NCI-H748 treated with DMSO at 0.1 percent for 48 hours (cell line): Measurements from ENCODE around the gene MAP6D1.
"Not testable (repeated sequence)": the region's sequence is repeated elsewhere in the genome, so short reads cannot be mapped to it uniquely, and the experiment has no call there.

Experiments
- DNase-seq: peaks from one replicate; lab custom pipeline; 2025; lab: John Stamatoyannopoulos, UW

MAP6D1 gene

GRCh38 chr3:183799461-183799860 is 25.9 kb downstream of the MAP6D1 start:
- DNase-seq = no peak

DNA sequence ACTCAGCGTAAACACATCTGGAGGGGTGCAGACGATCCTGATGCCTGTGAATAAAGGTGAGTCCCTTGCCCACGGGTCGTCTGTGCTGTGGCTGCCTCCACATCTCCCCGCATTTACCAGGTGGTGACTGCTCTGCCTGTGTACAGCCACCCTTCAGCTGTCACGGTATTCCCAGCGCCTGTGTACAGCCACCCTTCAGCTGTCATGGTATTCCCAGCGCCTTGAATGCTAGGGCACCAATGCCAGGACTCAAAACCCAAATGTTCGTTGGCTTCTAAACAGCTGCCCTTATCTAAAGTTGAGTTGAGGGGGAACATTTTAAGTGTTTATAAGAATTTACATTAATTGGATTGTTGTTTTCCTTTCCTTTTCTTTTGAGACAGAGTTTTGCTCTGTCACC is 27.4 kb downstream of the MAP6D1 start:
- DNase-seq = no peak

DNA sequence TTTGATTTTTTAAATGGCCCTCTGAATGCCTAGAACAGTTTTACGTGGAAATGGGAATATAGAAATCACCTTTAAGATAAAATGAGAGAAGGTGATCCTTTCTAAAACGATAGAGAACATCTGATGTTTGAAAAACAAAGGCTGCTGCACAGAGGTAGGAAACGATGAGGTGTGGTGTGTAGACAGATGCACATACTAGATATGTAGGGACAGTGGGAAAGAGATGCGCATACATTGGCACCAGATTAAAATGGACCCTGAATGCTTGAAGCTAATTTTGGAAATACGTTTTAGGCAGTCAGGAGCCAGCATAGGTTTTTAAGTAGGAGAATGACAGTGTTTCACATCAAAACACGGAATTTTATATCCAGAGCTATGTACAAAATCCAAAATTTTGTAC is 29.0 kb downstream of the MAP6D1 start:
- DNase-seq = no peak

DNA sequence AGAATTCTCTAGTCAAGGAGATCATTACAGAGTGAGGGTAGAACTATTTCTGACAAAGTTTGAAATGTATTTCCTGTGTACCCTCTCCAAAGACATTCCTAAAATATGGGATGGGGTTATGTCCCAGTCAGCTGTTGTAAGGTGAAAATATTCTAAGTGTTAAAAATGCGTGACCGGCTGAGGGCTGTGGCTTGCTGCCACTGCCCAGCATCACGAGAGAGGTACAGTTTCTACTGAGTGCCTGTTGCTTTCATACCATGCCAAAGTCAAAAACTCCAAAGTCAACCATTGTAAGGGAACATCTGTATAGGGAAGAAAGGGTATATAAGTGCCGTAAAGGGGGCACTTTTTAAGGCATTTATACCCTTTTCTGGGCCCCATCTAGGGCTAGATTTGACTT is 30.9 kb downstream of the MAP6D1 start:
- no peak for DNase-seq

DNA sequence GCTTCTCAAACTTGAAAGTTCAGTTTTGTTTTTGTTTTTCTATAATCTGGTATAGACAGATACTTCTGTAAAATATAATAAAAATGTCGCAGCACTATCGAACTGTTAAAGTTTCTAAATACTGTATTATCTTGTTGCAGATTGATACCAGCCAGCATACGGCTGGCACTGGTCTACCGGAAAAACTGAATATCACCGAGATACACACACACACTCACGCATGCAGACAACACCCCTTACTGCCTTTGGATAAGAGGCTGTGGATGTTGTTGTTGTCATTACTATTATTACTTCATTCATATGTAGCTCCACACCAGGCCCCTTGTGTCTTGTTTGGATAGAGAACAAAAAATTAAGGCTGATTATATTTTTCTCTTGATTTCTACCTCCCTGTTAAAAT is 32.4 kb downstream of the MAP6D1 start:
- no peak for DNase-seq

DNA sequence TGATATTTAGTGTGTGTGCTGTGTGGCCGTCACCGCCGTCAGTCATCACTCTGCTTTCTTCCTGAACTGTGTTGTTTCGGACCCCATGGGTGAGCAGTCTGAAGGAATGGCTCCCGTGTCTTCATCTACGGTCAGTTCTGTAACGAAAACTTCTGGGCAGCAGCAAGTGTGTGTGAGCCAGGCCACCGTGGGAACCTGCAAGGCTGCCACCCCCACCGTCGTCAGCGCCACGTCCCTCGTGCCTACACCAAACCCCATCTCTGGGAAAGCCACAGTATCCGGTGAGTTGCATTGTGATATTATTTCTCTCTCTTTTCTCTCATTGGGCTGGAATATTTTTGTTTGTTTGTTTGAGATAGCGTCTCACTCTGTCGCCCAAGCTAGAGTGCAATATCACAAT is 34.7 kb downstream of the MAP6D1 start:
- DNase-seq = no peak

GRCh38 chr3:183789826-183790225 is 35.6 kb downstream of the MAP6D1 start:
- DNase-seq = no peak

- DNase-seq = not testable (repeated sequence)
These were observed 40.9 kb downstream of the MAP6D1 start for GRCh38 chr3:183784503-183784902.

DNA sequence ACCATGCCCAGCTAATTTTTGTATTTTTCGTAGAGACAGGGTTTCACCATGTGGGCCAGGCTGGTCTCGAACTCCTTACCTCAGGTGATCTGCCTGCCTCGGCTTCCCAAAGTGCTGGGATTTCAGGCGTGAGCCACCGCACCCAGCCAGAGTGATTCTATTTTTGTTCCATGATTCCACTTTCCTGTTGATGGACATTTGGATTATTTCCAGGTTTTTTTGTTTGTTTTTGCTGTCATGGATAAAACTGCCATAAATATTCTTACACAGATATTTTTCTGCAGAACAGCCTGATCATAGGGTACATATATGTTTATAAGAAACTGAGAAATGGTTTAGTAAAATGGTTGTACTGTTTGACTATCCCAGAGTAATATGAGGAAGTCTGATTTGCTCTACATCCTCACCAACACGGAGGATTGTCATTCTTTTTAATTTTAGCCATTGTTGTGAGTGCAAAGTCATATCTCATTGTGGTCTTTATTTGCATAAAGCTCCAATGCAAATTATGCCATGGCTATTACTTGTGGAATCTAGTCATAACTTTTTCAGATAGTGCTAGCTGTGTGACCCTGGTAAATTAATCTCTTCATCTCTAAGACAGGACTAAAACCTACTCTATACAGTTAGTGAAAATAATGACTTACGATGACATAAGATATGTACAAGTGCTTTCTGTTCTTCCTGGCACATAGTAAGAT is 42.7 kb downstream of the MAP6D1 start:
- no peak for DNase-seq

- no peak for DNase-seq
These were observed 44.1 kb downstream of the MAP6D1 start for GRCh38 chr3:183781246-183781645.

DNA sequence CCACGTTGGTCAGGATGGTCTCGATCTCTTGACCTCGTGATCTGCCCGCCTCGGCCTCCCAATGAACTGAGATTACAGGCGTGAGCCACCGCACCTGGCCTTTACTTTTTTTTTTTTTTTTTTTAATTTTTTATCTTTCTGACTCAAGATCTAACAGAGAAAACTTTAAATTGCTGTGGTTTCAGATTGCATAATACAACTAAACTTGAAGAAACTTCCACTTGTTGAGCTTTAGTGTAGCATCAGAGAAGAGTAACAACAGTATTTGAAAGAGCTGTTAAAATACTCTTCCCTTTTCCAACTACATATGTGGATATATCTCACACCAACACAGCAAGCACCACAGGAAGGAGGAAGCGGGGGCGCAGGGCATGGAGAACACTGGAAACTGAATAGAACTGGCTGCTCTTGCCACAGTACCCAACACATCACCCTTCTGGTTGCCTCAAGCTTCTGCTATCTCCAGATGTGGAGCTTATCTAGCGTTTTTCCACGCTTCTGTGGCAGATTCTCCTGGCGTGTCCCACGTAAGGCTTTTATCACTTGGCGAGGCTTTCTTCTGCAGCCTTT is 45.4 kb downstream of the MAP6D1 start:
- no peak for DNase-seq

DNA sequence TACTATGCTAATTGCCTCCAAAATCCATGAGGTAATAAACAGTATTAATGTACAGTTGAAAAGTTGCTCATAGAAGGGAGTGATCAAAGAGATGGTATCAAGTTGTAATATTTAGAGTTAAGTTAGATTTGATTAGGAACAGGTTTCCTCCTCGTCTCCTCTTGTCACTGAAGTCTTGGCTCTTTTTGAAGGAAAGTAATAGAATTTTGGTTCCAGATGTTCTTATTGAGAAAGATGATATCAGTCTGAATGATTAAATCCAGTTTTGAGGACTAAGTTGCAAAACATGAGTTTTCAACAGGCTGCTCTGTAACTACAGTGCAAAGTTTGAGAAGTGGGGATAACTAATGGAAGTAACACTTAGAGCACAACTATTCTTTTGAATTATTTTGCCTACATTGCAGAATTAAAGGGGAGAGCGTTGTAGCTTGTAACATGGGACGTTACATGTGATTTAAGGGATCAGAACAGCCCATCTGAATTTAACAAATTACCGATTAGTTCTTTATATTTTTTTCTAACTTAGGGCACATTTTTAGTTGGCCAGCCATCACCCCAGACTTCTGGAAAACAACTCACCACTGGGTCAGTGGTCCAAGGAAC is 48.3 kb downstream of the MAP6D1 start:
- DNase-seq = no peak

- not testable (repeated sequence) for DNase-seq
These were observed 48.9 kb downstream of the MAP6D1 start for GRCh38 chr3:183776451-183776850.

GRCh38 chr3:183775781-183776180 is 49.6 kb downstream of the MAP6D1 start:
- DNase-seq = no peak

- DNase-seq = no peak
These were observed 50.7 kb downstream of the MAP6D1 start for GRCh38 chr3:183774631-183775030.

DNA sequence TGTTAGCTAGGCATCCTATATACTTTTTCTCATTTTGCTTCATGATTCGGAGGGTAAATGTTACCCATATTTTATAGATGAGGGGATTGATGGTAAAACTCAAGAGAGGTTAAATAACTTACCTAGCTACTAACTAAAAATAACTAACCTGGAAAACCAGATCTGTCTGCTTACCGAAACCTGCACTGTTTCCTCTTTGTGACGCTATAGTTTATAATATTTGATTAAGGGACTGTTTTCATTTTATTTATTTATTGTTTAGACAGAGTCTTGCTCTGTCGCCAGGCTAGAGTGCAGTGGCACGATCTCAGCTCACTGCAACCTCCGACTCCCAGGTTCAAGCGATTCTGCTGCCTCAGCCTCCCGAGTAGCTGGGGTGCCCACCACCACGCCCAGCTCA is 55.9 kb downstream of the MAP6D1 start:
- no peak for DNase-seq

DNA sequence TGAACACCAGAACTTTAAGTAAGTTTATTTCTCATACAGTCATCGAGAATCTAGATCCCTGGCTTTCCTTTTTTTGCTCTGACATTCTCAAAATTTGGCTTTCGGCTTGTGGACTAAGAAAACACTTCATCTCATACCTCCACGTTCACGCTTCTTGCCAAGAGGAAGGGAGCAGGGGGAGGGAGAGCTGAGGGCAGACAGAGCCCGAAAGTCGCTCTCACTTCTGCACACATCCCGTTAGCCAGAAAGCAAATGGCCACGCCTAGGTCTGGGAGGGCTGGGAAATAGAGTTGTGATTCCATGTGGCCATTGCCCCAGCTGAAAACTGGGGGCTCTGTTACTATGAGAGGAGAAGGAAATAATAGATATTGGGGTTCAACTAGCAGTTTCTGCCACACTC is 57.3 kb downstream of the MAP6D1 start:
- DNase-seq = no peak

- no peak for DNase-seq
These were observed 58.4 kb downstream of the MAP6D1 start for GRCh38 chr3:183766745-183767606.

GRCh38 chr3:183766107-183766506 is 59.3 kb downstream of the MAP6D1 start:
- no peak for DNase-seq
